ENCODE results near the gene ALPL. TPM values are rescaled to one million over a fixed set of nuclear protein-coding genes. Genes with fewer than 3 reads are reported as not detected.

ALPL gene
- total and polyA plus RNA-seq, 10 of the 15 experiments (the other 5 are each of a cell fraction or from before 2014, with no cell fraction given): 0.07 to 0.59 (median 0.31) TPM; not detected in 2

DNA sequence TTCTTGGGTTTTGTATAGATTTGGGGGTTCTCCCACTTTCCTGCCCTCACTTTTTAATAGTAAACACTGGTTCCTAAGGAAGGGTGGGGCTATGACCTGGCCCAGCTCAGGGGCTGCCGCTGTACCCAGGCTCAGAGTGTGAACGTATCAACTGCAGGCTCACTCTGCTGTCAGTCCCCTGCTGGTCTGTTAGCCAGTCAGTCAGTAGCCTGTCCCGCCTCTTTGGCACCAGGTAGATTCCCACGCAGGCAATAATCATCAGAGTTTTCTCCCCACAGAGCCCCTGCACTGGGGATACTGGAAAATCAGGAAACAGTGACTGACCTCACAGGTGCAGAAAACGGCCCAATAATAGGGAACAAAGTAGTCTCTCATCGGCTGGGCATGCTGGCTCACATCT is 15.0 kb upstream of the ALPL start:
- H3K4me2 ChIP-seq (ENCODE audit: control insufficient read depth, insufficient read depth): no peak overlapping the region
- H3K36me3 ChIP-seq (ENCODE audit: control insufficient read depth in 2 of 2, insufficient read depth in 2 of 2, low read length in 1 of 2): no peaks in the 10 kb centered on the region
- FAIRE-seq (no peak), ATAC-seq (no peak), DNase-seq (ENCODE audit: low read depth, low spot score) (no peak)
- 40% methylated on average over 6 of the region's 6 CpGs for WGBS (ENCODE audit: insufficient coverage, insufficient replicate concordance, low lambda C conversion rate, missing lambda C conversion rate)
- SMC1A ChIA-PET (ENCODE audit: uncharacterized antibody, unreplicated experiment): no interaction called here
- no peak overlapping the region for H2AFZ ChIP-seq (ENCODE audit: control insufficient read depth, low read depth, low read length)
- no peaks in the 10 kb centered on the region for H3K4me1 ChIP-seq (ENCODE audit: control insufficient read depth, insufficient read depth, low read length)
- in situ Hi-C loops (cut with MboI) (no loop called here), intact Hi-C loops (cut with micrococcal nuclease; ENCODE audit: unreplicated experiment) (loop anchor here (5.0 kb wide), 1 partner anchor 122 kb away; no protein-coding TSS in a partner anchor)
- H3K27ac ChIP-seq (ENCODE audit: control insufficient read depth, insufficient read depth): no peak overlapping the region
- TF ChIP-seq, protein P1, sequence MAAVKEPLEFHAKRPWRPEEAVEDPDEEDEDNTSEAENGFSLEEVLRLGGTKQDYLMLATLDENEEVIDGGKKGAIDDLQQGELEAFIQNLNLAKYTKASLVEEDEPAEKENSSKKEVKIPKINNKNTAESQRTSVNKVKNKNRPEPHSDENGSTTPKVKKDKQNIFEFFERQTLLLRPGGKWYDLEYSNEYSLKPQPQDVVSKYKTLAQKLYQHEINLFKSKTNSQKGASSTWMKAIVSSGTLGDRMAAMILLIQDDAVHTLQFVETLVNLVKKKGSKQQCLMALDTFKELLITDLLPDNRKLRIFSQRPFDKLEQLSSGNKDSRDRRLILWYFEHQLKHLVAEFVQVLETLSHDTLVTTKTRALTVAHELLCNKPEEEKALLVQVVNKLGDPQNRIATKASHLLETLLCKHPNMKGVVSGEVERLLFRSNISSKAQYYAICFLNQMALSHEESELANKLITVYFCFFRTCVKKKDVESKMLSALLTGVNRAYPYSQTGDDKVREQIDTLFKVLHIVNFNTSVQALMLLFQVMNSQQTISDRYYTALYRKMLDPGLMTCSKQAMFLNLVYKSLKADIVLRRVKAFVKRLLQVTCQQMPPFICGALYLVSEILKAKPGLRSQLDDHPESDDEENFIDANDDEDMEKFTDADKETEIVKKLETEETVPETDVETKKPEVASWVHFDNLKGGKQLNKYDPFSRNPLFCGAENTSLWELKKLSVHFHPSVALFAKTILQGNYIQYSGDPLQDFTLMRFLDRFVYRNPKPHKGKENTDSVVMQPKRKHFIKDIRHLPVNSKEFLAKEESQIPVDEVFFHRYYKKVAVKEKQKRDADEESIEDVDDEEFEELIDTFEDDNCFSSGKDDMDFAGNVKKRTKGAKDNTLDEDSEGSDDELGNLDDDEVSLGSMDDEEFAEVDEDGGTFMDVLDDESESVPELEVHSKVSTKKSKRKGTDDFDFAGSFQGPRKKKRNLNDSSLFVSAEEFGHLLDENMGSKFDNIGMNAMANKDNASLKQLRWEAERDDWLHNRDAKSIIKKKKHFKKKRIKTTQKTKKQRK (IDR thresholded peaks at IDR 0.05; ENCODE audit: low read depth, low read length): no peak
- TF ChIP-seq, protein P2, sequence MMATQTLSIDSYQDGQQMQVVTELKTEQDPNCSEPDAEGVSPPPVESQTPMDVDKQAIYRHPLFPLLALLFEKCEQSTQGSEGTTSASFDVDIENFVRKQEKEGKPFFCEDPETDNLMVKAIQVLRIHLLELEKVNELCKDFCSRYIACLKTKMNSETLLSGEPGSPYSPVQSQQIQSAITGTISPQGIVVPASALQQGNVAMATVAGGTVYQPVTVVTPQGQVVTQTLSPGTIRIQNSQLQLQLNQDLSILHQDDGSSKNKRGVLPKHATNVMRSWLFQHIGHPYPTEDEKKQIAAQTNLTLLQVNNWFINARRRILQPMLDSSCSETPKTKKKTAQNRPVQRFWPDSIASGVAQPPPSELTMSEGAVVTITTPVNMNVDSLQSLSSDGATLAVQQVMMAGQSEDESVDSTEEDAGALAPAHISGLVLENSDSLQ (IDR thresholded peaks at IDR 0.05): peak; percentile 39
- BruUV-seq (replicated peaks): no TSS peak
- peaks cover 0 to 5% of the 10 kb centered on the region in 2 experiments; a peak in 3 of 4 replicates for H3K27me3 ChIP-seq (replicated peaks in 1 of 2; ENCODE audit: control insufficient read depth in 2 of 2, insufficient read depth in 2 of 2, low read length in 1 of 2)
- RAD21 ChIA-PET (ENCODE audit: unreplicated experiment): no interaction called here
- H3K9me3 ChIP-seq (replicated peaks; ENCODE audit: control insufficient read depth, insufficient read depth, low read length): no peaks in the 10 kb centered on the region; the same call in 2 of the 3 replicates
- H3K4me3 ChIP-seq: no peak overlapping the region
- H3K79me2 ChIP-seq (ENCODE audit: control insufficient read depth, insufficient read depth, low read length): no peaks in the 10 kb centered on the region
- CTCF ChIA-PET: no interaction called here
- no peak overlapping the region for H3K9ac ChIP-seq (ENCODE audit: control insufficient read depth, insufficient read depth, low read length)
- H4K20me1 ChIP-seq (ENCODE audit: control insufficient read depth, insufficient read depth): no peaks in the 10 kb centered on the region
- POLR2A ChIA-PET: no interaction called here

Data from GM12878 (cell line).